Measurements from ENCODE around the gene OXSM.

The OXSM gene

DNA sequence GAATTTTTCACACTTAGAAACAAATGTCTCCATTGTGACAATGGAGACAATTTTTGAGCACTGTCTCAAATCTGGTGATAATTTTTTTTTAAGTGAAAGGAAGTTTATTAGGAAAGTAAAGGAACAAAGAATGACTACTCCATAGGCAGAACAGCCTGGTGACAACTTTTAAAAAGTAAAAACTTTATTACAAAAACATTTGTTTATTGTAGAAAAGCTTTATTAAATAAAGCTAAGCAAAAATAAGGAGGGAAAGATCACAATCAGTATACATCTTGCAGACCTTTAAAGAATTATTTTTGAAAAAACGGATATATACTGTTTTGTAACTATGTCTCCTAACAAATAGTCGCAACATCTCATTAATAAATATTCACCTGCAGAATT lies 688 bp upstream of the OXSM start:
- ChIA-PET CTCF (interaction anchor here (1.2 to 1.3 kb wide), 2 partner anchors 13 to 194 kb away, joined by 3 read pairs; no protein-coding TSS in a partner anchor), POLR2A (no interaction called here)
- DNase-seq (ENCODE audit: extremely low spot score): no peak
- no peak for TF ChIP-seq CTCF (IDR thresholded peaks at IDR 0.05; ENCODE audit: control extremely low read depth, extremely low read depth, low read depth, missing control alignments)

- ChIA-PET CTCF (interaction anchor here (1.1 to 1.6 kb wide), 4 partner anchors 26 to 74 kb away, joined by 3 to 5 read pairs (median 4); no protein-coding TSS in a partner anchor), POLR2A (no interaction called here)
- DNase-seq (ENCODE audit: extremely low spot score): no peak
- no peak for TF ChIP-seq CTCF (IDR thresholded peaks at IDR 0.05; ENCODE audit: control extremely low read depth, extremely low read depth, low read depth, missing control alignments)
Measured at GRCh38 chr3:25801786-25802185, 11.9 kb downstream of the OXSM start.

GRCh38 chr3:25803833-25804232 lies 13.9 kb downstream of the OXSM start:
- POLR2A ChIA-PET: no interaction called here
- no peak for TF ChIP-seq CTCF (IDR thresholded peaks at IDR 0.05; ENCODE audit: control extremely low read depth, extremely low read depth, low read depth, missing control alignments)
- DNase-seq (ENCODE audit: extremely low spot score): no peak
- CTCF ChIA-PET: interaction anchor here (1.1 to 1.4 kb wide), 3 partner anchors 10 to 156 kb away, joined by 3 to 6 read pairs (median 3); no protein-coding TSS in a partner anchor

DNA sequence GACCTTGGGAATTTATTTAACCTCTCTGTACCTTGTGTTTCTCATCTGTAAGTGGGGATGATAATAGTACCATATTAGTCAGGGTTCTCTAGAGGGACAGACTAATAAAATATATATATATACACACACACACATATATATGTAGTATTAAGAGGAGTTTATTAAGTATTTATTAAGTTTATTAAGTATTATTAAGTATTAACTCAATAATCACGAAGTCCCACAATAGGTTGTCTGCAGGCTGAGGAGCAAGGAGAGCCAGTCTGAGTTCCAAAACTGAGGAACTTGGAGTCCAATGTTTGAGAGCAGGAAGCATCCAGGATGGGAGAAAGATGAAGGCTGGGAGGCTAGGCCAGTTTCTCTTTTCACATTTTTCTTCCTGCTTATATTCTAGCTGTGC lies 14.8 kb downstream of the OXSM start:
- POLR2A ChIA-PET: no interaction called here

GRCh38 chr3:25812644-25813043 lies 22.8 kb downstream of the OXSM start:
- DNase-seq (ENCODE audit: extremely low spot score): no peak
- POLR2A ChIA-PET: no interaction called here
- CTCF ChIA-PET: interaction anchor here (1.3 kb wide), 1 partner anchor 19 kb away, joined by 3 read pairs; no protein-coding TSS in a partner anchor
- TF ChIP-seq CTCF (IDR thresholded peaks at IDR 0.05; ENCODE audit: control extremely low read depth, extremely low read depth, low read depth, missing control alignments): no peak

More for the DNA sequence above, 14.8 kb downstream of the OXSM start:
- DNase-seq (ENCODE audit: extremely low spot score): no peak
- no peak for TF ChIP-seq CTCF (IDR thresholded peaks at IDR 0.05; ENCODE audit: control extremely low read depth, extremely low read depth, low read depth, missing control alignments)
- CTCF ChIA-PET: interaction anchor here (1.1 to 1.4 kb wide), 2 partner anchors 11 to 30 kb away, joined by 3 to 6 read pairs; no protein-coding TSS in a partner anchor

GRCh38 chr3:25817107-25817506 lies 27.2 kb downstream of the OXSM start:
- ChIA-PET POLR2A (no interaction called here), CTCF (interaction anchor here (0.9 to 2.4 kb wide), 6 partner anchors 8 to 169 kb away, joined by 3 to 7 read pairs (median 5); no protein-coding TSS in a partner anchor)
- TF ChIP-seq CTCF (IDR thresholded peaks at IDR 0.05; ENCODE audit: control extremely low read depth, extremely low read depth, low read depth, missing control alignments): no peak
- DNase-seq (ENCODE audit: extremely low spot score): peak; percentile 16

All from GM10248 (cell line).